Panc1 (cell line): Measurements from ENCODE around the gene MINDY4B.

Experiments used
- SIN3A ChIP-seq: IDR thresholded peaks from 2 replicates; pipeline ENCODE4 v1.6.1; 2012; ENCODE audit warnings: low read depth, mild to moderate bottlenecking, low read length, moderate library complexity, borderline replicate concordance; ENCODE audit not compliant: insufficient read depth
- TF ChIP-seq, protein P1 (sequence below): fragments of 450-650 bp; IDR thresholded peaks from 2 replicates; pipeline ENCODE4 v1.5.1; 2017; ENCODE audit warnings: mild to moderate bottlenecking
- TF ChIP-seq, protein P2 (sequence below), 2 experiments: IDR thresholded peaks; 2 replicates each; pipeline ENCODE4 v1.6.1; 2011 to 2012; ENCODE audit warnings: low read depth in 2 of 2, control low read depth in 1 of 2, low read length in 1 of 2, mild to moderate bottlenecking in 1 of 2, moderate library complexity in 1 of 2; ENCODE audit not compliant: insufficient read depth in 1 of 2

DNA sequence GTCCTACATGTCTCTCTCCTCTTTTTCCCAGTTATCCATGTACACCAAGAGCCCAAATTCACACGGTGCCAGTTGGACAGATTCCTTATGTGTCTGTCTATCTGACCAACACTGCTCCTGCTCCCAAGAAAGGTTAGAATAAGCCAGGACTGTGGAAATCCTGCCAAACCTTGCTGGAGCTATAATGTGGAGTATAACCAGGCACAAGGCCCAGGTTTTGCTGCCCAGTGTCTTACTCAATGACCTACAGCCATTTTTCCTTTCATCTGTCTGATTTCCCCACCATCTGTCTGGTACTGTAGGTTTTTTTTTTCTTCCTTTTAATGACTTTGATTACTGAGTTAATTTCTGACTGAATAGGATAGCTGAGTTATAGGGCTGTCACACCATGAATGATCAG is 26.5 kb upstream of the MINDY4B start:
- TF ChIP-seq, protein P1, sequence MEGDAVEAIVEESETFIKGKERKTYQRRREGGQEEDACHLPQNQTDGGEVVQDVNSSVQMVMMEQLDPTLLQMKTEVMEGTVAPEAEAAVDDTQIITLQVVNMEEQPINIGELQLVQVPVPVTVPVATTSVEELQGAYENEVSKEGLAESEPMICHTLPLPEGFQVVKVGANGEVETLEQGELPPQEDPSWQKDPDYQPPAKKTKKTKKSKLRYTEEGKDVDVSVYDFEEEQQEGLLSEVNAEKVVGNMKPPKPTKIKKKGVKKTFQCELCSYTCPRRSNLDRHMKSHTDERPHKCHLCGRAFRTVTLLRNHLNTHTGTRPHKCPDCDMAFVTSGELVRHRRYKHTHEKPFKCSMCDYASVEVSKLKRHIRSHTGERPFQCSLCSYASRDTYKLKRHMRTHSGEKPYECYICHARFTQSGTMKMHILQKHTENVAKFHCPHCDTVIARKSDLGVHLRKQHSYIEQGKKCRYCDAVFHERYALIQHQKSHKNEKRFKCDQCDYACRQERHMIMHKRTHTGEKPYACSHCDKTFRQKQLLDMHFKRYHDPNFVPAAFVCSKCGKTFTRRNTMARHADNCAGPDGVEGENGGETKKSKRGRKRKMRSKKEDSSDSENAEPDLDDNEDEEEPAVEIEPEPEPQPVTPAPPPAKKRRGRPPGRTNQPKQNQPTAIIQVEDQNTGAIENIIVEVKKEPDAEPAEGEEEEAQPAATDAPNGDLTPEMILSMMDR, result no peak
- TF ChIP-seq, protein P2, sequence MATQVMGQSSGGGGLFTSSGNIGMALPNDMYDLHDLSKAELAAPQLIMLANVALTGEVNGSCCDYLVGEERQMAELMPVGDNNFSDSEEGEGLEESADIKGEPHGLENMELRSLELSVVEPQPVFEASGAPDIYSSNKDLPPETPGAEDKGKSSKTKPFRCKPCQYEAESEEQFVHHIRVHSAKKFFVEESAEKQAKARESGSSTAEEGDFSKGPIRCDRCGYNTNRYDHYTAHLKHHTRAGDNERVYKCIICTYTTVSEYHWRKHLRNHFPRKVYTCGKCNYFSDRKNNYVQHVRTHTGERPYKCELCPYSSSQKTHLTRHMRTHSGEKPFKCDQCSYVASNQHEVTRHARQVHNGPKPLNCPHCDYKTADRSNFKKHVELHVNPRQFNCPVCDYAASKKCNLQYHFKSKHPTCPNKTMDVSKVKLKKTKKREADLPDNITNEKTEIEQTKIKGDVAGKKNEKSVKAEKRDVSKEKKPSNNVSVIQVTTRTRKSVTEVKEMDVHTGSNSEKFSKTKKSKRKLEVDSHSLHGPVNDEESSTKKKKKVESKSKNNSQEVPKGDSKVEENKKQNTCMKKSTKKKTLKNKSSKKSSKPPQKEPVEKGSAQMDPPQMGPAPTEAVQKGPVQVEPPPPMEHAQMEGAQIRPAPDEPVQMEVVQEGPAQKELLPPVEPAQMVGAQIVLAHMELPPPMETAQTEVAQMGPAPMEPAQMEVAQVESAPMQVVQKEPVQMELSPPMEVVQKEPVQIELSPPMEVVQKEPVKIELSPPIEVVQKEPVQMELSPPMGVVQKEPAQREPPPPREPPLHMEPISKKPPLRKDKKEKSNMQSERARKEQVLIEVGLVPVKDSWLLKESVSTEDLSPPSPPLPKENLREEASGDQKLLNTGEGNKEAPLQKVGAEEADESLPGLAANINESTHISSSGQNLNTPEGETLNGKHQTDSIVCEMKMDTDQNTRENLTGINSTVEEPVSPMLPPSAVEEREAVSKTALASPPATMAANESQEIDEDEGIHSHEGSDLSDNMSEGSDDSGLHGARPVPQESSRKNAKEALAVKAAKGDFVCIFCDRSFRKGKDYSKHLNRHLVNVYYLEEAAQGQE (IDR thresholded peaks at IDR 0.05; ENCODE audit: insufficient read depth in 1 of 2, low read depth in 2 of 2, low read length in 1 of 2), result no peak
- TF ChIP-seq SIN3A, result no peak
